ENCODE data around the gene DLGAP5.
A peak's percentile ranks its signal among the peaks of the same experiment; 100 is the strongest.

The DLGAP5 gene

GRCh38 chr14:55136241-55136640 is 55.1 kb downstream of the DLGAP5 start:
- in situ Hi-C loops (cut with MboI; ENCODE audit: low pct_unique_long_range_greater_than_20kb, low sequenced_read_pairs) = no loop called here
- no peak for DNase-seq

- DNase-seq = no peak
These were observed 58.0 kb downstream of the DLGAP5 start for GRCh38 chr14:55133416-55133815.

DNA sequence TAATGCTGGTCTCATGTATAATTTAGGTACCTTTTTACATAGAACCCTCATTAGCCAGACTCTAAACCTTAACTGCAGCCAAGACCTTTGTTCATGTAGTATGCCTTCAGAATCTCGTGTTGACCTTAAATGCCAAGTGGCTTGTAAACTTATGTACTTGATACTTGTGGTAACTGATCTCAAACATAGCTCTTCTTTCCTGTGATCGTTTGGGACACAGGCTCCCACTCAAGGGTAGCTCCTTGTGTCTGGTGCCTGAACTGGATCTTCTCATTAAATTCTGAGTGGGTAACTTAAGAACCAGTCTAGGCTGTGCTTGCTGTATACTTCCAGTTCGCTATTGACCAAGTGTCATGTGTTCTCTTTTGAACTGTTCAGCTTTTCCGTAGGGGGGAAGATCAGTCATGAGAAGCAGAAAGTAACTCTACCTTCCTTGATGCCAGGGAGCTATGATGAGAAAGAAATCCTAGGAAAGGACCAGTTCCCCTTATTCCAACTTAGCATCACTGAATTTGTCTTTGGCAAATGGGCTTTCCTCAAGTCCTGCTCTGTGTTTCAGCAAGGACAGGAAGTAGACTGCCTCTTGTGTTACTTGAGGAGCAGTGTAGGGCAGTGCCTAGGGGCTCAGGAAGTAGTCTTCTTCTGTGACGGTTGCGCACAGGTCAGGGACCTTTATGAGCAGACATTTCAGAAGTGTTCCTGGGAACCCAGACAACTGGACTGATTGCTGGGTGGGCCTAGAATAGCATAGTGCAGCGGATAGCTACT is 59.8 kb downstream of the DLGAP5 start:
- DNase-seq = peak; percentile 35
- in situ Hi-C loops (cut with MboI; ENCODE audit: low pct_unique_long_range_greater_than_20kb, low sequenced_read_pairs) = no loop called here

More at GRCh38 chr14:55133416-55133815, 58.0 kb downstream of the DLGAP5 start:
- in situ Hi-C loops (cut with MboI; ENCODE audit: low pct_unique_long_range_greater_than_20kb, low sequenced_read_pairs) = no loop called here

- DNase-seq = no peak
- in situ Hi-C loops (cut with MboI; ENCODE audit: low pct_unique_long_range_greater_than_20kb, low sequenced_read_pairs) = no loop called here
These were observed 61.2 kb downstream of the DLGAP5 start for GRCh38 chr14:55130196-55130550.

- DNase-seq = peak; percentile 49
- in situ Hi-C loops (cut with MboI; ENCODE audit: low pct_unique_long_range_greater_than_20kb, low sequenced_read_pairs) = no loop called here
These were observed 61.8 kb downstream of the DLGAP5 start for GRCh38 chr14:55129428-55130195.

- in situ Hi-C loops (cut with MboI; ENCODE audit: low pct_unique_long_range_greater_than_20kb, low sequenced_read_pairs) = no loop called here
- peak; percentile 43 for DNase-seq
These were observed 62.3 kb downstream of the DLGAP5 start, which contains the start of gene LGALS3 for GRCh38 chr14:55129086-55129427. TSS of gene LGALS3 (plus strand) at chr14:55129252. CDS start at chr14:55137374, 8,122 bp downstream.

DNA sequence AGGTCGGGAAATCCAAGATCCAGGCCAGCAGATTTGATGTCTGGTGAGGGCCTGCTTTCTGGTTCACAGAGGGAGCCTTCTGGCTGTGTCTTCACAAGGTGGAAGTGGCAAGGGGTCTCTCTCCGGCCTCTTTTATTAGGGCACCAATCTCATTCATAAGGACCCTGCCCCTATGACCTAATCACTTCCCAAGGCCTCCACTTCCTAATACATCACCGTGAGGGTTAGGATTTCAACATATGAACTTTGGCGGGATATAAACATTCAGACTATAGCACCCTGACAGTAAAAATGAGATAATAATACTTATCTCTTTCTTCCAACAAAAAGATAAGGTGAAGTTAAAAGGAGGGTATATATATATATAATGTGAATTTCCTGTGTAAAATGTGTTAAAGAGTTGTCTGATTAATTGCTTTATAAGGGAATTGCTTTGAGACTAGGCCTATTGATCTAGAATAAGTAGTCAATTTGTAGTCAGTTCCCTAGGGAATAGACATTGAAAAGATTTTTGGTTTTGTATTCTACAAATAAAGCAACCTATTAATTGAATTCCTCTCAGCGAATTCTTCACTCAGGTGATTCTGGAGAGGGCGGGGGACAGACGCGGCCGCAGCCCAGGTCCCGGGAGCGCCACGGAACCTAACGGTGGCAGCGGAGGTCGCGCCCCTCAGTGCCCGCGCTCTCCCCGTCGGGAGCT is 62.8 kb downstream of the DLGAP5 start:
- in situ Hi-C loops (cut with MboI; ENCODE audit: low pct_unique_long_range_greater_than_20kb, low sequenced_read_pairs) = no loop called here

GRCh38 chr14:55127460-55127951 is 63.9 kb downstream of the DLGAP5 start:
- in situ Hi-C loops (cut with MboI; ENCODE audit: low pct_unique_long_range_greater_than_20kb, low sequenced_read_pairs) = no loop called here
- no peak for DNase-seq

More for the DNA sequence above, 62.8 kb downstream of the DLGAP5 start:
- DNase-seq = no peak

GRCh38 chr14:55126932-55127459 is 64.4 kb downstream of the DLGAP5 start:
- DNase-seq = no peak
- in situ Hi-C loops (cut with MboI; ENCODE audit: low pct_unique_long_range_greater_than_20kb, low sequenced_read_pairs) = no loop called here

GRCh38 chr14:55126034-55126433 is 65.4 kb downstream of the DLGAP5 start:
- in situ Hi-C loops (cut with MboI; ENCODE audit: low pct_unique_long_range_greater_than_20kb, low sequenced_read_pairs) = no loop called here
- DNase-seq = no peak

DNA sequence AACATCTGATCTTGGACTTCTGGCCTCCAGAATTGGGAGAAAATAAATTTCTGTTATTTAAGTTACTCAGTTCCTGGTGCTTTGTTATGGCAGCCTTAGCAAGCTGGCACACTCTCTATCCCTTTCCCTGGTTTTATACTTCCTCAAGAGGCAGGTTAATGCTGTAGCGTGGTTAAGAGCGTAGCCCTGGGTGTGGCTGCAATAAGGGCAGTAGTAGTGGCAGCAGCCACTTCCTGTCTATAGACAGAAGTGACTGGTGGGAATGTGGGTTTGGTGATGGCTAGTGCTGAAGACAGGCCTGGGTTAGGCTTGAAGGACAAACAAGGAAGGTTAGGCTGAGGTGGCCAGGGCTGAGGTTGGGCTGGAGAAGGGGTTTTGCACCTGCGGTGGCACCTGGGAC is 66.0 kb downstream of the DLGAP5 start:
- DNase-seq = peak; percentile 55
- in situ Hi-C loops (cut with MboI; ENCODE audit: low pct_unique_long_range_greater_than_20kb, low sequenced_read_pairs) = no loop called here

- DNase-seq = no peak
- in situ Hi-C loops (cut with MboI; ENCODE audit: low pct_unique_long_range_greater_than_20kb, low sequenced_read_pairs) = no loop called here
These were observed 66.5 kb downstream of the DLGAP5 start for GRCh38 chr14:55124774-55125386.

GRCh38 chr14:55123852-55124639 is 67.3 kb downstream of the DLGAP5 start:
- in situ Hi-C loops (cut with MboI; ENCODE audit: low pct_unique_long_range_greater_than_20kb, low sequenced_read_pairs) = no loop called here
- no peak for DNase-seq

GRCh38 chr14:55123101-55123500 is 68.3 kb downstream of the DLGAP5 start:
- in situ Hi-C loops (cut with MboI; ENCODE audit: low pct_unique_long_range_greater_than_20kb, low sequenced_read_pairs) = no loop called here
- DNase-seq = no peak

DNA sequence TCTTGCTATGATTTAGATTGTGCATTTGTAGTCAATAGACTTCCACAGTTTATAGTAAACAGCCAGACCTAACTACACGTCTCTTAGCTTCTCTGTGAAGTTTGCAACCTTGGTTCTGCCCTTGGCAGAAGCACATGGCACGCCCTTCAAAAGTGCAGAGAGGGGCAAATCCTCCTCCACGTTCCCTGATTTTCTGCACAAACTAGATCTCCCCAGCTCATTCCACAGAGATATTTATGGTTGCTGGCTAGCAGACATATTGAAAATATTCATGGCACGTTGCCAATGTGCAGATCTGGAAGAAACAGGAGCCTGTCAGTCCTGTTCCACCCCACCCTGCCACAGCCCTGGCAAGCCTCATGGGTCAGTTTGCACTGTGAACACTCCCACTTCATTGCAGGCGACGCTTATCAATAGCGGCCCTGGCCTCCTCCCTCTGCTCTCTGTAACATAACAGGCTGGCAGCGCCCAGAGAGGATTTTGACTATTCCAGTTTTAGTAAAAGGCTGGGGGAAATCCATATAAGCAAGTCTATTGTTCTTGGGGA is 68.9 kb downstream of the DLGAP5 start:
- DNase-seq = no peak
- in situ Hi-C loops (cut with MboI; ENCODE audit: low pct_unique_long_range_greater_than_20kb, low sequenced_read_pairs) = no loop called here

DNA sequence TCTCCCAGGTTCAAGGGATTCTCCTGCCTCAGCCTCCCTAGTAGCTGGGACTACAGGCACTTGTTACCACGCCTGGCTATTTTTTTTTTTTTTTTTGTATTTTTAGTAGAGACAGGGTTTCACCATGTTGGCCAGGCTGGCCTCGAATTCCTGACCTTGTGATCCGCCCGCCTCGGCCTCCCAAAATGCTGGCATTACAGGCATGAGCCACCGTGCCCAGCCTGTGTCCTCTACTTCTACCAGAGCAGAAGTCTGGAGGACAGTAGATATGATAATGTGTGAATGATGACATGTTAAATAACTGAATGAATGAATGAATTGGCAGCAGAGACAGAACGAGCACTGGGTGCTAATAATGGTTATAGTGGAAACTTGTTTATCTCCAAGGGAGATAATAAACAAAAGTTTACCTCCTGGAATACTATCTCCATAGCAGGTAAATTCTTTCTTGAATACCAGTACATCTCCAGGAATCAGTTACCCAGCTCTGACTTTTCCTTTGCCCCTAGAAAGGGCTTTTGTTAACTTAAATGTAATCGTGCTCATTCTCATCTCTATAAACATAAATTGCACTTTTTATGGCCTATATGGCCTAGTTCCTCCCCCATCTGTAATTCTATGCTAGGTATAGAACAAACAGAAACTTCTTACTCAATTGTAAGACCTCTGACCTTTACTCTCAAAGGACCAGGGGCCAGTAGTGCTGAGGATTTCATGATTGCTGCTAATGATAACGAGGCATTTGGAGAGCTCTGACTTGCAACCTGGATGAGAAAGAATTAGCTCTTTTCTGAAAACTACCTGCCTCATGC is 69.6 kb downstream of the DLGAP5 start:
- in situ Hi-C loops (cut with MboI; ENCODE audit: low pct_unique_long_range_greater_than_20kb, low sequenced_read_pairs) = no loop called here
- no peak for DNase-seq
